H9 (cell line): ENCODE measurements around the gene ERVK3-1. TPM values are rescaled to one million over a fixed set of nuclear protein-coding genes. Genes with fewer than 3 reads are reported as not detected.
A peak's percentile ranks its signal among the peaks of the same experiment; 100 is the strongest.

Experiments
- DNase-seq: peaks from one replicate; pipeline ENCODE4 v3.0.0-alpha.2; 2017
- H2AFZ ChIP-seq: one replicate; pipeline ENCODE4 v1.6.1; 2013; ENCODE audit warnings: mild to moderate bottlenecking, low read length, control low read depth, moderate library complexity
- H2AK5ac ChIP-seq: 2 replicates; pipeline ENCODE4 v1.6.1; 2013; ENCODE audit warnings: low read length, control low read depth, mixed read lengths; ENCODE audit not compliant: insufficient read length
- H2BK120ac ChIP-seq: one replicate; pipeline ENCODE4 v1.6.1; 2013; ENCODE audit warnings: low read depth, mild to moderate bottlenecking, low read length, control low read depth, inconsistent platforms; ENCODE audit not compliant: poor library complexity, severe bottlenecking
- H2BK12ac ChIP-seq: 2 replicates; pipeline ENCODE4 v1.6.1; 2013; ENCODE audit warnings: low read length, control low read depth, mixed read lengths, low read depth; ENCODE audit not compliant: insufficient read length
- H2BK15ac ChIP-seq: 2 replicates; pipeline ENCODE4 v1.6.1; 2013; ENCODE audit warnings: low read depth, low read length, control low read depth
- H2BK20ac ChIP-seq: one replicate; pipeline ENCODE4 v1.6.1; 2013; ENCODE audit warnings: low read depth, mild to moderate bottlenecking, low read length, control low read depth, inconsistent platforms; ENCODE audit not compliant: poor library complexity, severe bottlenecking
- H2BK5ac ChIP-seq: 2 replicates; pipeline ENCODE4 v1.6.1; 2013; ENCODE audit warnings: low read length, control low read depth, mixed read lengths; ENCODE audit not compliant: insufficient read length
- H3K14ac ChIP-seq: 2 replicates; pipeline ENCODE4 v1.6.1; 2013; ENCODE audit warnings: low read length, control low read depth; ENCODE audit not compliant: insufficient read depth
- H3K18ac ChIP-seq: 2 replicates; pipeline ENCODE4 v1.6.1; 2013; ENCODE audit warnings: low read depth, mild to moderate bottlenecking, mixed read lengths, low read length, control low read depth; ENCODE audit not compliant: insufficient read length
- H3K23ac ChIP-seq: 2 replicates; pipeline ENCODE4 v1.6.1; 2013; ENCODE audit warnings: low read length, control low read depth, mixed read lengths, low read depth; ENCODE audit not compliant: insufficient read length
- H3K23me2 ChIP-seq: 2 replicates; pipeline ENCODE4 v1.6.1; 2013; ENCODE audit warnings: low read depth, mild to moderate bottlenecking, mixed read lengths, low read length, control low read depth; ENCODE audit not compliant: insufficient read length, poor library complexity, severe bottlenecking
- H3K27ac ChIP-seq: 2 replicates; pipeline ENCODE4 v1.5.1; 2013; ENCODE audit warnings: low read length, control low read depth, mixed read lengths, low read depth; ENCODE audit not compliant: insufficient read length
- H3K27me3 ChIP-seq: 2 replicates; pipeline ENCODE4 v1.6.1; 2013; ENCODE audit warnings: low read length, control low read depth, inconsistent platforms; ENCODE audit not compliant: insufficient read depth
- H3K4ac ChIP-seq: 2 replicates; pipeline ENCODE4 v1.6.1; 2013; ENCODE audit warnings: low read depth, mild to moderate bottlenecking, control low read depth, inconsistent platforms, low read length, moderate library complexity
- H3K4me1 ChIP-seq: 2 replicates; pipeline ENCODE4 v1.6.1; 2013; ENCODE audit warnings: low read length, control low read depth, inconsistent platforms; ENCODE audit not compliant: insufficient read depth
- H3K4me2 ChIP-seq: 2 replicates; pipeline ENCODE4 v1.6.1; 2013; ENCODE audit warnings: low read length, control low read depth, mixed read lengths; ENCODE audit not compliant: insufficient read length, insufficient read depth
- H3K56ac ChIP-seq: 2 replicates; pipeline ENCODE4 v1.6.1; 2013; ENCODE audit warnings: low read depth, mild to moderate bottlenecking, mixed read lengths, low read length, control low read depth; ENCODE audit not compliant: insufficient read length
- H3K79me1 ChIP-seq: 2 replicates; pipeline ENCODE4 v1.6.1; 2013; ENCODE audit warnings: low read depth, mild to moderate bottlenecking, moderate library complexity, low read length, control low read depth, inconsistent platforms; ENCODE audit not compliant: insufficient read depth, poor library complexity, severe bottlenecking
- H3K79me2 ChIP-seq: 2 replicates; pipeline ENCODE4 v1.6.1; 2013; ENCODE audit warnings: low read length, control low read depth, inconsistent platforms; ENCODE audit not compliant: insufficient read depth
- H3K9ac ChIP-seq: 2 replicates; pipeline ENCODE4 v1.6.1; 2013; ENCODE audit warnings: low read length, control low read depth, mixed read lengths; ENCODE audit not compliant: insufficient read length; ENCODE audit errors: extremely low read depth
- H3K9me3 ChIP-seq: one replicate; pipeline ENCODE4 v1.6.1; 2013; ENCODE audit warnings: low read depth, low read length, inconsistent platforms; ENCODE audit not compliant: control insufficient read depth
- H3T11ph ChIP-seq: one replicate; pipeline ENCODE4 v1.6.1; 2013; ENCODE audit warnings: mild to moderate bottlenecking, low read length, control low read depth, inconsistent platforms
- H4K20me1 ChIP-seq: one replicate; pipeline ENCODE4 v1.6.1; 2013; ENCODE audit not compliant: control insufficient read depth, insufficient read length, insufficient read depth
- H4K5ac ChIP-seq: 2 replicates; pipeline ENCODE4 v1.6.1; 2013; ENCODE audit warnings: low read depth, mild to moderate bottlenecking, mixed read lengths, low read length, control low read depth; ENCODE audit not compliant: insufficient read length
- H4K8ac ChIP-seq: replicated peaks from 2 replicates; pipeline ENCODE4 v1.6.1; 2013; ENCODE audit warnings: low read length, control low read depth, mixed read lengths, low read depth; ENCODE audit not compliant: insufficient read length
- H4K91ac ChIP-seq: 2 replicates; pipeline ENCODE4 v1.6.1; 2013; ENCODE audit warnings: low read depth, mild to moderate bottlenecking, moderate library complexity, mixed read lengths, low read length, control low read depth; ENCODE audit not compliant: insufficient read length
- H3K27ac Mint-ChIP-seq, 3 experiments: 2 replicates in 2 of 3; 3 replicates in 1 of 3; pipeline ENCODE4 v1.8.0; 2020 to 2021; ENCODE audit warnings: mixed read lengths in 3 of 3, mild to moderate bottlenecking in 1 of 3, moderate library complexity in 1 of 3
- H3K27me3 Mint-ChIP-seq: 2 replicates; pipeline ENCODE4 v1.8.0; 2021; ENCODE audit warnings: low read depth, mild to moderate bottlenecking, moderate library complexity, mixed read lengths
- H3K36me3 Mint-ChIP-seq, 3 experiments: 2 replicates in 2 of 3; 3 replicates in 1 of 3; pipeline ENCODE4 v1.8.0; 2020 to 2021; ENCODE audit warnings: low read depth in 3 of 3, mixed read lengths in 3 of 3; ENCODE audit not compliant: insufficient read depth in 1 of 3
- H3K4me1 Mint-ChIP-seq, 2 experiments: 2 replicates each; pipeline ENCODE4 v1.8.0; 2020; ENCODE audit warnings: mixed read lengths in 2 of 2
- H3K4me3 Mint-ChIP-seq, 2 experiments: 2 replicates in 1 of 2; 3 replicates in 1 of 2; pipeline ENCODE4 v1.8.0; 2020 to 2021; ENCODE audit warnings: mild to moderate bottlenecking in 2 of 2, mixed read lengths in 2 of 2, moderate library complexity in 1 of 2
- H3K9me3 Mint-ChIP-seq, 2 experiments: 2 replicates in 1 of 2; 3 replicates in 1 of 2; pipeline ENCODE4 v1.8.0; 2020; ENCODE audit warnings: mild to moderate bottlenecking in 2 of 2, mixed read lengths in 2 of 2, moderate library complexity in 1 of 2
- CTCF ChIP-seq: fragments of 200-600 bp; sonication (generic); conservative IDR thresholded peaks from 3 replicates; pipeline ENCODE4 v1.8.0; 2021; ENCODE audit warnings: antibody characterized with exemption, mild to moderate bottlenecking
- WGBS: extraction: QIAGEN DNeasy Blood & Tissue Kit; methylation state at CpG from one replicate; pipeline ENCODE4 v1.1.7; 2013; ENCODE audit warnings: missing lambda C conversion rate, low lambda C conversion rate, mixed read lengths; ENCODE audit not compliant: insufficient read length; ENCODE audit errors: extremely low coverage; 5-methylcytosine and 5-hydroxymethylcytosine counted together
- total RNA-seq: library from RNA; stranded (reverse); gene quantifications from 2 replicates; pipeline ENCODE4 v1.2.1, GENCODE V29; 2021

The ERVK3-1 gene
- total RNA-seq, 1 experiment from 2014 or later: 43.7 TPM

- H3K27me3 Mint-ChIP-seq: no peaks in the 10 kb centered on the region
- H2BK20ac ChIP-seq: no peak overlapping the region
- no peak overlapping the region for H2AK5ac ChIP-seq
- no peak overlapping the region for H2BK12ac ChIP-seq
- H3K9me3 Mint-ChIP-seq: no peaks in the 10 kb centered on the region; a peak in 1 of 5 replicates
- no peak overlapping the region for H3K18ac ChIP-seq
- DNase-seq: no peak
- H4K5ac ChIP-seq: no peak overlapping the region
- H3K9me3 ChIP-seq: no peaks in the 10 kb centered on the region
- no peaks in the 10 kb centered on the region for H3K79me1 ChIP-seq
- no peaks in the 10 kb centered on the region for H3K79me2 ChIP-seq
- no peaks in the 10 kb centered on the region for H3K27me3 ChIP-seq
- H3K4me1 ChIP-seq: no peaks in the 10 kb centered on the region
- H3K4me3 Mint-ChIP-seq: no peak overlapping the region
- H2BK5ac ChIP-seq: no peak overlapping the region
- no peak overlapping the region for H3T11ph ChIP-seq
- no peak overlapping the region for H2BK120ac ChIP-seq
- no peaks in the 10 kb centered on the region for H4K20me1 ChIP-seq
- H3K27ac Mint-ChIP-seq: peak overlapping the region in 2 of 3 experiments; percentile 20 to 64; a peak in 1 of 7 replicates
- H3K4me2 ChIP-seq: no peak overlapping the region
- H4K8ac ChIP-seq: no peak overlapping the region
- H3K36me3 Mint-ChIP-seq: peaks cover 14 to 26% (median 21%) of the 10 kb centered on the region in 3 experiments; a peak in 6 of 7 replicates
- H3K56ac ChIP-seq: no peak overlapping the region
- no peak overlapping the region for H4K91ac ChIP-seq
- H3K9ac ChIP-seq: no peak overlapping the region
- H3K4me1 Mint-ChIP-seq: no peaks in the 10 kb centered on the region
- no peak overlapping the region for H3K4ac ChIP-seq
- no peak overlapping the region for H2BK15ac ChIP-seq
- no peak overlapping the region for H3K27ac ChIP-seq
- no peak for TF ChIP-seq CTCF
- H2AFZ ChIP-seq: no peak overlapping the region
- no CpG with 5 or more reads among the region's 19 CpGs for WGBS
- no peaks in the 10 kb centered on the region for H3K23me2 ChIP-seq
- H3K23ac ChIP-seq: no peak overlapping the region
- no peak overlapping the region for H3K14ac ChIP-seq
These were observed 29.6 kb downstream of the ERVK3-1 start for GRCh38 chr19:58334691-58335249.
